Measurements from ENCODE around the gene SCYGR6. TPM values are rescaled to one million over a fixed set of nuclear protein-coding genes. Genes with fewer than 3 reads are reported as not detected.

Gene SCYGR6
- total RNA-seq, 2 experiments from 2014 or later = not detected

- POLR2A ChIA-PET = no interaction called here
- CTCF ChIA-PET = no interaction called here
- Histone ChIP-seq H3K27ac (ENCODE audit: low read depth in 1 of 2, low read length in 2 of 2) (no peak overlapping the region), H3K9me3 (ENCODE audit: control insufficient read depth in 1 of 2, insufficient read depth in 1 of 2, low read length in 2 of 2) (no peaks in the 10 kb centered on the region), H3K4me3 (ENCODE audit: low read length) (no peak overlapping the region), H3K36me3 (ENCODE audit: insufficient read depth, low read length) (no peaks in the 10 kb centered on the region), H3K4me1 (ENCODE audit: insufficient read depth, low read length) (no peaks in the 10 kb centered on the region), H3K27me3 (ENCODE audit: control insufficient read depth in 1 of 2, insufficient read depth in 2 of 2, low read length in 2 of 2) (peaks cover 0 to 5% of the 10 kb centered on the region in 2 experiments)
- ATAC-seq (ENCODE audit: poor library complexity) = no peak
- intact Hi-C loops (cut with DNase I, micrococcal nuclease) = no loop called here
- Mint-ChIP-seq H3K27ac (no peak overlapping the region), H3K27me3 (peaks cover 27% of the 10 kb centered on the region), H3K9me3 (no peaks in the 10 kb centered on the region), H3K36me3 (ENCODE audit: low read depth) (no peaks in the 10 kb centered on the region), H3K4me3 (no peak overlapping the region), H3K4me1 (ENCODE audit: low read depth) (no peaks in the 10 kb centered on the region)
- TF ChIP-seq, protein P1, sequence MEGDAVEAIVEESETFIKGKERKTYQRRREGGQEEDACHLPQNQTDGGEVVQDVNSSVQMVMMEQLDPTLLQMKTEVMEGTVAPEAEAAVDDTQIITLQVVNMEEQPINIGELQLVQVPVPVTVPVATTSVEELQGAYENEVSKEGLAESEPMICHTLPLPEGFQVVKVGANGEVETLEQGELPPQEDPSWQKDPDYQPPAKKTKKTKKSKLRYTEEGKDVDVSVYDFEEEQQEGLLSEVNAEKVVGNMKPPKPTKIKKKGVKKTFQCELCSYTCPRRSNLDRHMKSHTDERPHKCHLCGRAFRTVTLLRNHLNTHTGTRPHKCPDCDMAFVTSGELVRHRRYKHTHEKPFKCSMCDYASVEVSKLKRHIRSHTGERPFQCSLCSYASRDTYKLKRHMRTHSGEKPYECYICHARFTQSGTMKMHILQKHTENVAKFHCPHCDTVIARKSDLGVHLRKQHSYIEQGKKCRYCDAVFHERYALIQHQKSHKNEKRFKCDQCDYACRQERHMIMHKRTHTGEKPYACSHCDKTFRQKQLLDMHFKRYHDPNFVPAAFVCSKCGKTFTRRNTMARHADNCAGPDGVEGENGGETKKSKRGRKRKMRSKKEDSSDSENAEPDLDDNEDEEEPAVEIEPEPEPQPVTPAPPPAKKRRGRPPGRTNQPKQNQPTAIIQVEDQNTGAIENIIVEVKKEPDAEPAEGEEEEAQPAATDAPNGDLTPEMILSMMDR (IDR thresholded peaks at IDR 0.05) = no peak
- no peak for DNase-seq
Observed at GRCh38 chr2:227710986-227711385, 13.6 kb downstream of the SCYGR6 start.

GRCh38 chr2:227707390-227707789, 17.2 kb downstream of the SCYGR6 start:
- Histone ChIP-seq H3K4me1 (ENCODE audit: insufficient read depth, low read length) (no peaks in the 10 kb centered on the region), H3K9me3 (ENCODE audit: control insufficient read depth in 1 of 2, insufficient read depth in 1 of 2, low read length in 2 of 2) (peaks cover 0 to 1% of the 10 kb centered on the region in 2 experiments), H3K27ac (ENCODE audit: low read depth in 1 of 2, low read length in 2 of 2) (no peak overlapping the region), H3K27me3 (ENCODE audit: control insufficient read depth in 1 of 2, insufficient read depth in 2 of 2, low read length in 2 of 2) (peaks cover 0 to 12% of the 10 kb centered on the region in 2 experiments), H3K36me3 (ENCODE audit: insufficient read depth, low read length) (no peaks in the 10 kb centered on the region), H3K4me3 (ENCODE audit: low read length) (no peak overlapping the region)
- intact Hi-C loops (cut with DNase I, micrococcal nuclease) = no loop called here
- ATAC-seq (ENCODE audit: poor library complexity) = no peak
- Mint-ChIP-seq H3K4me1 (ENCODE audit: low read depth) (no peaks in the 10 kb centered on the region), H3K27me3 (peaks cover 45% of the 10 kb centered on the region), H3K9me3 (no peaks in the 10 kb centered on the region), H3K4me3 (no peak overlapping the region), H3K27ac (no peak overlapping the region), H3K36me3 (ENCODE audit: low read depth) (no peaks in the 10 kb centered on the region)
- CTCF ChIA-PET = no interaction called here
- POLR2A ChIA-PET = no interaction called here
- TF ChIP-seq, protein P1 (IDR thresholded peaks at IDR 0.05) = no peak
- no peak for DNase-seq

DNA sequence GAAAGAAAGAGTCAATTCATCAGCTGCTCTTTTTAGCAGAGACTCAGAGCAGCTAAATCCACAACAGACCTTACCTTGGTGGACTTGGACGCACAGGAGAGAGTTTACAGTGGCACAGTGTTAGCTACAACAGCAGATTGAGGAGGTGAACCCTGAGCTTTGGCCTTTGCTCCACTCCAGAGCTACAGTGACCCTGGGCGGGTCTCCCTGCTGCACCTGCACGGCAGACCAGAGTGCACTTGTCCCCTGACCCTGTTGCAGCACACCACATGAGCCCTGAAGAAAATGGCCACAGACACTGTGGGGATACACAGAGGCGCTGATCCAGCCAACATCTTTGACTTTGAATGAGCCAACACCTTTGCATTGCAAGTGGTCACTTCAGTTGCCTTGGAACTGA, 17.7 kb downstream of the SCYGR6 start:
- TF ChIP-seq, protein P1 (IDR thresholded peaks at IDR 0.05) = no peak
- DNase-seq (no peak), ATAC-seq (ENCODE audit: poor library complexity) (no peak)
- Histone ChIP-seq H3K4me3 (ENCODE audit: low read length) (no peak overlapping the region), H3K27me3 (ENCODE audit: control insufficient read depth in 1 of 2, insufficient read depth in 2 of 2, low read length in 2 of 2) (peaks cover 0 to 9% of the 10 kb centered on the region in 2 experiments), H3K36me3 (ENCODE audit: insufficient read depth, low read length) (no peaks in the 10 kb centered on the region), H3K27ac (ENCODE audit: low read depth in 1 of 2, low read length in 2 of 2) (no peak overlapping the region), H3K4me1 (ENCODE audit: insufficient read depth, low read length) (no peaks in the 10 kb centered on the region), H3K9me3 (ENCODE audit: control insufficient read depth in 1 of 2, insufficient read depth in 1 of 2, low read length in 2 of 2) (peaks cover 0 to 4% of the 10 kb centered on the region in 2 experiments)
- no peaks in the 10 kb centered on the region for H3K36me3 Mint-ChIP-seq (ENCODE audit: low read depth)
- no peaks in the 10 kb centered on the region for H3K9me3 Mint-ChIP-seq
- no peak overlapping the region for H3K27ac Mint-ChIP-seq
- H3K27me3 Mint-ChIP-seq = peaks cover 47% of the 10 kb centered on the region
- POLR2A ChIA-PET = no interaction called here
- intact Hi-C loops (cut with DNase I, micrococcal nuclease) = no loop called here
- H3K4me3 Mint-ChIP-seq = no peak overlapping the region
- CTCF ChIA-PET = no interaction called here
- no peaks in the 10 kb centered on the region for H3K4me1 Mint-ChIP-seq (ENCODE audit: low read depth)
